HG03520 (cell line): ENCODE data around the gene RNF150.
"Not testable (repeated sequence)": the region's sequence is repeated elsewhere in the genome, so short reads cannot be mapped to it uniquely, and the experiment has no call there.

Experiments used
- ATAC-seq: cut with Tn5 transposase; IDR thresholded peaks from one replicate; pipeline ENCODE4 v1.9.1; 2021; ENCODE audit warnings: mild to moderate bottlenecking, moderate library complexity; ENCODE audit not compliant: unreplicated experiment

The RNF150 gene

DNA sequence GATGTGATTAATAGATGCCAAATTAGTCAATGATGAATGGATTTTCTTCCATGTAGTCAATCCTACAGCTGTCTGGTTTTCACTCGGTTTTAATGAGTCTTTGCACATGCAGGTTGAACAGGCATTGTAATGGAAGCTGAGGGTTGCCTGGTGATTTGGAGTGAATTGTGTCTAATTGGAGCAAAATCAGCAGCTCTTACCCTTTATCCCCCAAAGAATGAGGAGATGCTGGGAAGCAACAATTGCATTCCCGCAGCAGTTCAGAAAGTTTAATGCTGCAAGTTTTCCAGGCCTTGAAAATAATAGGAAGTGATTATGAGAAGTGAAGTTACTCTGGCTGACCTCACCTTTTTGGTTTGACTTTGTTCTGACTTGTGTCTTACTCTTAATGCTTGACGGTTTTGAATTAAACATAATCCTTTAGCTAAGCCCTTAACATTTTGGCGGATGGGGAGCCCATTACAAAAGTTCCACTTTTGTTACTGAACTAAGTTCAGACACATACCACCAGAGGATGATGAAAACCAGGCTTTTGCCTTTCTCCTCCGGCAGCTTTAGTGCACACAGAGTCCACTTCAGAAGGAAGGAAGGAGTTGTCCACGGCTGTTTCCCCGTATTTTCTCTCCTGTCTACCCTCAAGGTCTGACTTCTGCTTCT, 298.3 kb downstream of the RNF150 start:
- no peak for ATAC-seq

DNA sequence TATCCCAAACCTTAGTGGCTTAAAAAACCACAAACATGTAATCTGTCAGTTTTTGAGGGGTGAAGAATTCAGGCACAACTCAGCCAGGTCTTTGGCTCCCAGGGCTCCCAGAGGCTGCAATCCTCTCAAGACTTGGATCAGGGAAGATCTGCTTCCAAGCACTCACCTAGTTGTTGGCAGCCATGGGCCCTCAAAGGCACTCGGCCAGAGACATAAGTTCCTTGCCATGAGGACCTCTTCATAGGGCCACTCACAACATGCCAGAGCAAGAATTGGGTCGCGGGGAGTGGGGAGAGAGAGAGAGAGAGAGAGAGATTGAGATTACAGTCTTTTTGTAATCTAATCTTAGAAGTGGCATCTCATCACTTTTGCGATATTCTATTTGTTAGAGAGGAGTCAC, 300.0 kb downstream of the RNF150 start:
- no peak for ATAC-seq

DNA sequence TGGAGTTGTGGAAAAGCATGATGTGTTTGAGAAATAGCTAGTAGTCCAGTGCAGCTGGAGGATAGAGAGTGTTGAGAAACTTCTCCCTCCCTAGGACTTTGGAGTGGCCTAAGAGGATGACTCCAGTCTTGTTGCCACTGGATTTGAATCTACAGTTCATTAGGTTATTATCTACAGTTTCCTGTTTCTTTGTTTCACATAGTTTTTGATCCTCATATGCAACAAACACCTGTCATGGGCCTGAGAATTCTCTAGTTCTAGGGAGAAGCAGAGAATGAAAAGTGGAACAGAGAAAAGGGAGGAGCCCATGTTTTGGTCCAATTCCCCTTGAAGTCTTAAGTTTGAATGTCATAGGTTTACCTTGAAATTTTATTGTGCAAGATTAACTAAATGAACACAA, 303.4 kb downstream of the RNF150 start:
- peak; percentile 70 for ATAC-seq

DNA sequence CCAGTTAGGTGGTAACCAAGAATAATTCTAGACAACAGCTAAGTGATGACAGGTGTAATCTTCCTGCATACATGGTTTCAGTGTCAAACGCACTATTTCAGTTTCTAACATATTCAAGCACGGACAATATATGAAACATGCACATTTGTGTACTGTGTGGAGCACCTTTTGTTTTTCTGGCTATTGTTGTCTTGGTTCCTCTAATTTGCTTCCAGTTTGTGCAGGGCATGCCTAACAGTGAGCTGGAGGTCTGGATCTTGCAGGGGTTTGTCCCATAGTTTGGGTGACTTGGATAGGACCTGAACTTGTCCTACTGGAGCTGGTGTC, 306.6 kb downstream of the RNF150 start:
- peak; percentile 62 for ATAC-seq

DNA sequence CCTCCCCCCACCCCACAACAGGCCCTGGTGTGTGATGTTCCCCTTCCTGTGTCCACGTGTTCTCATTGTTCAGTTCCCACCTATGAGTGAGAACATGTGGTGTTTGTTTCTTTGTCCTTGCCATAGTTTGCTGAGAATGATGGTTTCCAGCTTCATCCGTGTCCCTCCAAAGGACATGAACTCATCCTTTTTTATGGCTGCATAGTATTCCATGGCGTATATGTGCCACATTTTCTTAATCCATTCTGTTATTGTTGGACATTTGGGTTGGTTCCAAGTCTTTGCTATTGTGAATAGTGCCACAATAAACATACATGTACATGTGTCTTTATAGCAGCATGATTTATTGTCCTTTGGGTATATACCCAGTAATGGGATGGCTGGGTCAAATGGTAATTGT, 312.7 kb downstream of the RNF150 start:
- not testable (repeated sequence) for ATAC-seq

DNA sequence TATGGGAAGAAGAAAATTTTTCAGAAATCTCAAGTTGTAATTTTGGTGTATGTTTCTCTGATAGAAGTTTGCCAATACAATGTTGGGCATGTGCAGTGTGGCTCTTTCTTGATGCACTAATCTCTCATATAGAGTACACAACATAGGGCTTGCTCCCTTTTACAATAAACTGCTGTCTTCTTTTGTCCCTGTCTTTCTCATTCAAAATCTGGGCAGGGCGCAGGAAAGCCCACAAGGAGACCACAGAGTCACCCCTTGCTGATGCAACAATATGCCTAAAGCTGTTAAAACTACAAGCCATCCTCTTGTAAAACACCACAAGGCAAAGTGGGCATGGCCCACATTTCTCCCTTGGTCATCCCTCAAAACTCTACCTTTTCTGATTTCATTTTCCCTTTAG, 313.7 kb downstream of the RNF150 start:
- ATAC-seq: no peak

DNA sequence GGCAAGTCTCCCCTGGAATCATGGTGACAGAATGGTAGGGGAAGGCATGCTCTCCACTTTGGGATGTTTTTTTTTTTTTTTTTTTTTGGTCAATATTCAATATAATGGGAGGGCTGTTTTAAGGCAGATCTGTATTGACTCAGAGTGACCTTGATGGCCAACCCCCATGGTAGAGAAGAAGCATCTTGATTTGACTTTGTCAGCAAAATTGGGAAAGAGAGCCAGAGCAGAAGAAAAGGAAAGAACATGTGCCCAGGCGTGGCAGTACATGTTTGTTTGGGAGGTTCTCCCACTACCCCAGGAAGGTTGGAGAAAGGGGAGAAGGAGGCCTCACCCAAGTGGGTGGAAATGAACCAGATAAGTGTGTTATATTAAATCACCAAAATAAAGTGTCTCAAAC, 314.8 kb downstream of the RNF150 start:
- ATAC-seq: no peak

DNA sequence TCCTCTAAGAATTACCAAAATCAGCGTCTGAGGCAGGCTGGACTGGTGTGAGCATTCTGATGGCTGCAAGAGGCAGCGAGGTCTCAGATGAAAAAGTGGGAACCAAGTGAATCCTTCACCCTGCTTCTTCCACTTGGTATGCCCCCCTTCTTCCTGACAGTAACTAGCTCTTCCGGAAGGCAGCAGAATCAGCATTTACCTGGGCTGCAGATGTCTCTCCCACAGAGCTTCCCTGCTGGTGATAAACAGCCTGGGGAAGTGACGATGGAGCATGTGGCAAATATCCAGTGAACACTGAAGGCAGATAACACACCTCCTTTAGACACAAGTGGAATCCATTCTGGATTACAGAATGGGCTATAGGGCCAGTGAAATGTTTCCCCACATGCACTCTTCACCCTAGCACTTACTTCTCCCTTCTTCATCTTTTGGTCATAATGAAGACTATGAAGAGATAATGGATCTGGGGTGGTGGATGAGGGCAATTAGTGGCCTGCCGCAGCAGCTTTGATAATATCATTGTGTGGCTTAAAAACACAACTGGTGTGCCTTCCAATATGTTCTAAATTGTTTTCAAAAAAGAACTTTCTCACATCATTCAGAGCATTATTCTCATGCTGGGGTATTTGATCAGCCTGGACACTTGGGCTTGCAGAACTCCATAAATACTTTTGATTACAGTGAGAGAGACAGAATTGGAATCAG, 316.3 kb downstream of the RNF150 start:
- ATAC-seq: no peak

DNA sequence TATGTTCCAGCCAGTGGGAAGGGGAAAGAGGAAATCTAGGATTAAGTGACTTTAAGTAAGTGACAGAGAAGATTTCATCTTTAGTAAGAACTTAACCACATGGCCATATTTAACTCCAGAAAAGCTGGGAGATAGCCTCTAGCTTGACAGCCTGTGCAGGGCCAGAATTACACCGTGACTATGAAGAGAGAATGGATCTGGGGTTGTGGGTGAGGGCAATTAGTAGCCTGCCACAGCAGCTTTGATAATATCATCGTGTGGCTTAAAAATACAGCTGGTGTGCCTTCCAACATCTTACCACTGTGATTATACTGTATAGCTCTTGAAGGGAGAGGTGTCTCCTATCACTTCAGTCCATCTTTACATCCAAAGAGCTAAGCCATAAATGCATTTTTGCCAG, 319.5 kb downstream of the RNF150 start:
- ATAC-seq: no peak

DNA sequence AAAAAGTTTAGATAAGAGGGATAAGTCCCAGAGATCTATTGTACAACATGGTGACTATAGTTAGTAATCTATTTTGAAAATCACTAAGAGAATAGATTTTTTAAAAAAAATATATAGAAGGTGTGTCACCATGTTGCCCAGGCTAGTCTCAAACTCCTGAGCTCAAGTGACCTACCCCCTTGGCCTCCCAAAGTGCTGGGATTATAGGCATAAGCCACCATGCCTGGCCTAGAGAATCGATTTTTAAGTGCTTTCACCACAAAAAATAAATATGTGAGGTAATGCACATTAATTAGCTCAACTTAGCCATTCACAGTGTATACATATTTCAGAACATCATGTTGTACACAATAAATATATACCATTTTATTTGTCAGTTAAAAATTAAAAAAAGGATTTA, 320.4 kb downstream of the RNF150 start:
- no peak for ATAC-seq

DNA sequence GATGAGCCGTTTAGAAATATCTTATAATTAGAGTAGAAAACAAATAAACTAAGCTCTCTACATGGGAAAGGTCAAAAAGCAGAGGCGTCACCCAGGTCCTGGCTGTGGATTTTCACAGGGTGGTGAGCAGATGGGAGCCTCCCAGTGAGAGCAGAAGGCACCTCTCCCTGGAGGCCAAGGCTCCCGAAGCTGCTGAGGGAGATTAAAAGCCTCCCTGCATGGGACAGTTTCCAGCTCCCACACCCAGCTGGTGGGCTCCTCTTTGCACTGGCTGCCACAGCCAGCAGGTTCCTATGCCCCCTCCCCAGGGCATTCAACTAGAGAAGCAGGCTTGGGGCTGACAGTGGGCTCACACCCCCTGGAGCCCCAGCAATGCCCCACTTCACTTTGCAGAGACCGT, 321.8 kb downstream of the RNF150 start:
- ATAC-seq: no peak

DNA sequence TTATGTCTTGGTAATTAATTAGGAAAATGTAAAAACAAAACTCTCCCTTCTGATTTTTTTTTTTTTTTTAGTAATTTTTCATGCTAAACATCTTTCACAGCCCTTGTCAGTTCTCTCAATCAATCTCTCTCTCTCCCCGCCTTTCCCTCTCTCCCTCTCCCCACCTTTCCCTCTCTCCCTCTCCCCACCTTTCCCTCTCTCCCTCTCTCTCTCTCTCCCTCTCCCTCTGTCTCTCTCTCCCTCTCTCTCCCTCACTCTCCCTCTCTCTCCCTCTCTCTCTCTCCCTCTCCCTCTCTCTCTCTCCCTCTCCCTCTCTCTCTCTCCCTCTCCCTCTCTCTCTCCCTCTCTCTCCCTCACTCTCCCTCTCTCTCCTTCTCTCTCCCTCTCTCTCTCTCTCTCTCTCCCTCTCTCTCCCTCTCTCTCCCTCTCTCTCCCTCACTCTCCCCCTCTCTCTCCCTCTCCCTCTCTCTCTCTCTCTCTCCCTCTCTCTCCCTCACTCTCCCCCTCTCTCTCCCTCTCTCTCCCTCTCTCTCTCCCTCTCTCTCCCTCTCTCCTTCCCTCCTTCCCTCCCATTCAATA, 322.6 kb downstream of the RNF150 start:
- not testable (repeated sequence) for ATAC-seq
